HUES64 (cell line): ENCODE results near the gene PDS5A.
A peak's percentile ranks its signal among the peaks of the same experiment; 100 is the strongest.
"Not testable (repeated sequence)": the region's sequence is repeated elsewhere in the genome, so short reads cannot be mapped to it uniquely, and the experiment has no call there.

ENCODE experiments used
- H3K27ac ChIP-seq: 2 replicates; pipeline ENCODE4 v1.7.0; 2013; ENCODE audit warnings: low read depth, low read length, inconsistent platforms
- H3K27me3 ChIP-seq: 2 replicates; pipeline ENCODE4 v1.6.1; 2013; ENCODE audit warnings: mild to moderate bottlenecking, low read length; ENCODE audit not compliant: insufficient read depth
- H3K36me3 ChIP-seq: 2 replicates; pipeline ENCODE4 v1.6.1; 2013; ENCODE audit warnings: mild to moderate bottlenecking, low read length; ENCODE audit not compliant: insufficient read depth
- H3K4me1 ChIP-seq: 2 replicates; pipeline ENCODE4 v1.6.1; 2013; ENCODE audit warnings: mild to moderate bottlenecking, low read length, moderate library complexity; ENCODE audit not compliant: insufficient read depth
- H3K4me3 ChIP-seq: 2 replicates; pipeline ENCODE4 v1.5.1; 2013; ENCODE audit warnings: mild to moderate bottlenecking, low read length, moderate library complexity
- H3K9ac ChIP-seq: 2 replicates; pipeline ENCODE4 v1.6.1; 2013; ENCODE audit warnings: mild to moderate bottlenecking, low read depth, low read length
- H3K9me3 ChIP-seq: 2 replicates; pipeline ENCODE4 v1.6.1; 2013; ENCODE audit warnings: low read depth, low read length; ENCODE audit not compliant: insufficient read depth
- WGBS: fragments of 150-250, 120-280 bp; methylation state at CpG from one replicate; pipeline ENCODE4 v1.1.7; 2013; ENCODE audit warnings: missing lambda C conversion rate; 5-methylcytosine and 5-hydroxymethylcytosine counted together

PDS5A gene

GRCh38 chr4:39987485-39987884 lies 9.8 kb upstream of the PDS5A start:
- no peak overlapping the region for H3K9ac ChIP-seq
- H3K4me1 ChIP-seq: no peaks in the 10 kb centered on the region
- no peak overlapping the region for H3K4me3 ChIP-seq
- no peaks in the 10 kb centered on the region for H3K9me3 ChIP-seq
- no peaks in the 10 kb centered on the region for H3K36me3 ChIP-seq
- WGBS: 91% methylated on average over 5 of the region's 5 CpGs
- no peak overlapping the region for H3K27ac ChIP-seq
- no peaks in the 10 kb centered on the region for H3K27me3 ChIP-seq

GRCh38 chr4:39978904-39979303 lies 1.2 kb upstream of the PDS5A start:
- H3K4me1 ChIP-seq: peaks cover 8% of the 10 kb centered on the region
- no peak overlapping the region for H3K9ac ChIP-seq
- 94% methylated on average over 5 of the region's 5 CpGs for WGBS
- H3K4me3 ChIP-seq: no peak overlapping the region
- H3K27me3 ChIP-seq: no peaks in the 10 kb centered on the region
- no peaks in the 10 kb centered on the region for H3K9me3 ChIP-seq
- peaks cover 23% of the 10 kb centered on the region for H3K36me3 ChIP-seq
- H3K27ac ChIP-seq: no peak overlapping the region

- Histone ChIP-seq H3K9me3 (no peaks in the 10 kb centered on the region), H3K4me1 (peaks cover 8% of the 10 kb centered on the region), H3K27me3 (no peaks in the 10 kb centered on the region), H3K4me3 (peak overlapping the region; percentile 82), H3K9ac (peak overlapping the region; percentile 84), H3K36me3 (peaks cover 27% of the 10 kb centered on the region), H3K27ac (peak overlapping the region; percentile 84)
- 19% methylated on average over 2 of the region's 5 CpGs for WGBS
These were observed 666 bp upstream of the PDS5A start for GRCh38 chr4:39978378-39978775.

- peak overlapping the region; percentile 82 for H3K4me3 ChIP-seq
- H3K27me3 ChIP-seq: no peaks in the 10 kb centered on the region
- peak overlapping the region; percentile 84 for H3K9ac ChIP-seq
- under 1% methylated on average over 54 of the region's 54 CpGs for WGBS
- H3K9me3 ChIP-seq: no peaks in the 10 kb centered on the region
- H3K36me3 ChIP-seq: peaks cover 37% of the 10 kb centered on the region
- H3K4me1 ChIP-seq: peaks cover 8% of the 10 kb centered on the region
- H3K27ac ChIP-seq: peak overlapping the region; percentile 90
These were observed 694 bp downstream of the PDS5A start for GRCh38 chr4:39976945-39977488.

GRCh38 chr4:39976141-39976944 lies 1.4 kb downstream of the PDS5A start:
- H3K4me3 ChIP-seq: peak overlapping the region; percentile 82
- peak overlapping the region; percentile 90 for H3K27ac ChIP-seq
- peaks cover 43% of the 10 kb centered on the region for H3K36me3 ChIP-seq

GRCh38 chr4:39975488-39976089 lies 2.1 kb downstream of the PDS5A start:
- peaks cover 45% of the 10 kb centered on the region for H3K36me3 ChIP-seq
- H3K9me3 ChIP-seq: no peaks in the 10 kb centered on the region
- peaks cover 14% of the 10 kb centered on the region for H3K4me1 ChIP-seq
- WGBS: 90% methylated on average over 4 of the region's 4 CpGs
- no peak overlapping the region for H3K27ac ChIP-seq
- no peaks in the 10 kb centered on the region for H3K27me3 ChIP-seq
- peak overlapping the region; percentile 84 for H3K9ac ChIP-seq
- peak overlapping the region; percentile 82 for H3K4me3 ChIP-seq

More at GRCh38 chr4:39976141-39976944, 1.4 kb downstream of the PDS5A start:
- Histone ChIP-seq H3K9ac (peak overlapping the region; percentile 84), H3K27me3 (no peaks in the 10 kb centered on the region), H3K9me3 (no peaks in the 10 kb centered on the region), H3K4me1 (peaks cover 8% of the 10 kb centered on the region)
- under 1% methylated on average over 41 of the region's 41 CpGs for WGBS

- H3K27me3 ChIP-seq, H3K9ac ChIP-seq, H3K9me3 ChIP-seq, H3K4me3 ChIP-seq, H3K27ac ChIP-seq: not testable (repeated sequence)
- Histone ChIP-seq H3K4me1 (peaks cover 14% of the 10 kb centered on the region), H3K36me3 (peaks cover 57% of the 10 kb centered on the region)
- WGBS: 96% methylated on average over 6 of the region's 6 CpGs
These were observed 4.7 kb downstream of the PDS5A start for GRCh38 chr4:39973052-39973451.

- peaks cover 56% of the 10 kb centered on the region for H3K36me3 ChIP-seq
- no peaks in the 10 kb centered on the region for H3K9me3 ChIP-seq
- no peak overlapping the region for H3K4me3 ChIP-seq
- H3K9ac ChIP-seq: no peak overlapping the region
- peaks cover 12% of the 10 kb centered on the region for H3K4me1 ChIP-seq
- H3K27me3 ChIP-seq: no peaks in the 10 kb centered on the region
- WGBS: 86% methylated on average over 16 of the region's 18 CpGs
- H3K27ac ChIP-seq: peak overlapping the region; percentile 56
These were observed 6.8 kb downstream of the PDS5A start for GRCh38 chr4:39970671-39971640.

GRCh38 chr4:39963656-39964055 lies 14.1 kb downstream of the PDS5A start:
- Histone ChIP-seq H3K4me3 (no peak overlapping the region), H3K27ac (no peak overlapping the region), H3K9me3 (no peaks in the 10 kb centered on the region), H3K36me3 (peaks cover 10% of the 10 kb centered on the region), H3K9ac (no peak overlapping the region), H3K27me3 (no peaks in the 10 kb centered on the region), H3K4me1 (no peaks in the 10 kb centered on the region)
- 92% methylated on average over 3 of the region's 5 CpGs for WGBS

GRCh38 chr4:39961311-39961877 lies 16.3 kb downstream of the PDS5A start:
- Histone ChIP-seq H3K27ac (no peak overlapping the region), H3K9ac (no peak overlapping the region), H3K27me3 (no peaks in the 10 kb centered on the region), H3K9me3 (no peaks in the 10 kb centered on the region), H3K36me3 (peaks cover 7% of the 10 kb centered on the region), H3K4me1 (no peaks in the 10 kb centered on the region), H3K4me3 (no peak overlapping the region)
- WGBS: 97% methylated on average over 12 of the region's 12 CpGs
